Sciatic nerve (tissue), 2 donors: Measurements from ENCODE around the gene CUL9. TPM values are rescaled to one million over a fixed set of nuclear protein-coding genes. Genes with fewer than 3 reads are reported as not detected.
"Not testable (repeated sequence)": the region's sequence is repeated elsewhere in the genome, so short reads cannot be mapped to it uniquely, and the experiment has no call there.

Experiments used
- ATAC-seq: fragments of 200-7000 bp; cut with Tn5 transposase; one replicate; pipeline ENCODE4 v1.9.1; 2020; ENCODE audit warnings: mild to moderate bottlenecking, moderate library complexity
- DNase-seq: peaks from one replicate; pipeline ENCODE4 v3.0.0-alpha.2; 2020; ENCODE audit warnings: low spot score
- intact Hi-C: fragments of 100-400 bp; cut with DNase I; formaldehyde crosslinking; loops from one replicate; pipeline ENCODE4 v1.14.2; 2022
- total RNA-seq: library from RNA; stranded (reverse); fragmentation: NEBNext Ultra II Directional; extraction: Animal tissue kit (Norgen Biotek cat#: 25700); gene quantifications from one replicate; pipeline ENCODE4 v1.2.1, GENCODE V29; 2021
- donor health status: DM: no; HTN: no; CAD: no.
- donor health status: DM: no; HTN: no; CAD: no.

CUL9 gene
- 42.9 TPM for total RNA-seq

DNA sequence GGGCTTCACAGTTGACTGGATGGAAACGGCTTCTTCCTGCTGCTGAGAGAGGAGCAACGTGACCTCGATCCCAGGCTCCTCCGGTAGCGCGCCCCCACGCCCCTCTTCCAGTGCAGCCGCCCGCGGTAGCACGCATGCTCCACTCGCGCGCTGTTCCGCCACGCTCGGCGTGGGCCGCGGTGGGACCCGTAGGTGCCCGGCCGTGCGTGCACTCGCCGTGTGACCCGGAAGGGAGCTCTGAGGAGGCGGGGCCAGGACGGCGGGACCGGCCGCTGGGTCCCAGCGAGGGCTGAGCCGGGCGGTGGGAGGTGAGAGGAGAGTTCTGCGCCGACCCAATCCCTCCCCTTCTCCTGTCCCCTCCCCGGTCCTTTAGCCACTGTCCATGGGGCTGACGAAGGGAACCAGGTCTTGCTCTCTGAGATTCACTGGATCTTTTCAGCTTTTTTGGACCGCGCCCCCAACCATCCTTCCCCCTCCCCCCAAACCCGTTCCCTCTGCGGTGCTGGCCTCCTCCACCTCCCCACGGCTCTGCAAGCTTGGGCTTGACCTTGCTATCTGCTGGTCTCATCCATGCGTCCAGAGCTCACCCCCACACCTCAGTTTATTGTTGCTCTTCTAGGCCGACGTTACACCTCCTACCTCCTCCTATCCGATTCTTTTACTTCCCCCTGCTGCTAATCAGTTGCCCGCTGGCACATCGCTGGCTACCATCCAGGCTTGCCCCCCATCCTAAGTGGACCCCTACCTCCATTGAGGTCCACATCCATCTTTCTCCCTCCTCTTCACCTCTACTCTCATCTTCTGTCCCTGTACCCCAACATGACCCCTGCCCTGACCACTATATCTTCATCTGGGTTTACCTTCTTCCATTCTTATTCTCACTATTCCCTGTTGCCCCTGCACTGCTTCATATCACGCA is at the start of gene CUL9:
Gene CUL9, plus strand, starts transcription at position 255 of the 919 bp plus-strand sequence. CDS start 2,115 bp downstream, outside the sequence.
- intact Hi-C loops = no loop called here
- ATAC-seq (peak; percentile 97), DNase-seq (peak; percentile 92)

DNA sequence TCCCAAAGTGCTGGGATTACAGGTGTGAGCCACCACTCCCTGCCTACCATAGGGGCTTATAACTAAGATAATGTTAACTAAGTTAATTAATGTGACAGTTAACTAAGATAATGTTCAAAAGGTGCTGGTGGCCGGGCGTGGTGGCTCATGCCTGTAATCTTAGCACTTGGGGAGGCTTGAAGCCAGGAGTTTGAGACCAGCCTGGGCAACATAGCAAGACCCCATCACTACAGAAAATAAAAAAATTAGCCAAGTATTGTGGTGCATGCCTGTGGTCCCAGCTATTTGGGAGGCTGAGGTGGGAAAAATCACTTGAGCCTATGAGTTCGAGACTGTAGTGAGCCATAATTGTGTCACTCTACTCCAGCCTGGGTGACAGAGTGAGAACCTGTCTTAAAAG is 43.7 kb upstream of the CUL9 start:
- DNase-seq = no peak
- intact Hi-C loops = no loop called here
- ATAC-seq = no peak

DNA sequence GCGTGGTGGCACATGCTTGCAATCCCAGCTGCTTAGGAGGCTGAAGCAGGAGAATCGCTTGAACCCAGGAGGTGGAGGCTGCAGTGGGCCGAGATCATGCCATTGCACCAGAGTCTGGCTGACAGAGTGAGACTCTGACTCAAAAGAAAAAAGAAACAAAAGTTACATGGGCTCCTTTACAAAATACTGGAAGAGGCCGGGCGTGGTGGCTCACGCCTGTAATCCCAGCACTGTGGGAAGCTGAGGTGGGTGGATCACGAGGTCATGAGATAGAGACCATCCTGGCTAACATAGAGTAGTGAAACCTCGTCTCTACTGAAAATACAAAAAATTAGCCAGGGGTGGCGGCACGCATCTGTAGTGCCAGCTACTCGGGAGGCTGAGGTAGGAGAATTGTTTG is 42.0 kb upstream of the CUL9 start:
- DNase-seq, ATAC-seq: not testable (repeated sequence)
- intact Hi-C loops = loop anchor here (5.0 kb wide), 1 partner anchor 238 kb away; no protein-coding TSS in a partner anchor

DNA sequence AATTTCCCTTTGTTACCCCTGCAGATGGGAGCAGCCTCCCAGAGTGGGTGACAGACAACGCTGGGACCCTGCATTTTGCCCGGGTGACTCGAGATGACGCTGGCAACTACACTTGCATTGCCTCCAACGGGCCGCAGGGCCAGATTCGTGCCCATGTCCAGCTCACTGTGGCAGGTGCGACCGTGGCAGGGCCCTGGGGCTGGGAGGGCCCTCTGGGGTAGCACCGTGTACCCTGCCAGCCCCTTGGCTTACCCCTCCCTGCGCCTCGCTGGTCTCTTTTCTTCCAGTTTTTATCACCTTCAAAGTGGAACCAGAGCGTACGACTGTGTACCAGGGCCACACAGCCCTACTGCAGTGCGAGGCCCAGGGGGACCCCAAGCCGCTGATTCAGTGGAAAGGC is 40.4 kb upstream of the CUL9 start:
- DNase-seq (no peak), ATAC-seq (no peak)
- intact Hi-C loops = loop anchor here (5.0 kb wide), 1 partner anchor 239 kb away; no protein-coding TSS in a partner anchor

DNA sequence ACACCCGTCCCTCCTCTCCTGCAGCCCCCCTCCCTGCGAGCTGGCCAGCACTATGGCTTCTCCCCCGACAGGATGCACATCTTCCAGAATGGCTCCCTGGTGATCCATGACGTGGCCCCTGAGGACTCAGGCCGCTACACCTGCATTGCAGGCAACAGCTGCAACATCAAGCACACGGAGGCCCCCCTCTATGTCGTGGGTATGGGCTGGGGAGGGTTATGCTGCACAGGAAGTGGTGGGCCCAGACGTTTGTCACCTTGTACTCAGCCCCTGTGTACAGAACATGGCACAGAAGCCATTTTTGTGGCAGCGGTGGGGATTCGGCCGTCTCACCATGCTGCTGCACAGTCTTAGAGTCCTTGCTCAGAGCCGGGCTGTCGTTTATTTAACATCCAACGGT is 39.9 kb upstream of the CUL9 start:
- ATAC-seq (no peak), DNase-seq (no peak)
- intact Hi-C loops = loop anchor here (5.0 kb wide), 1 partner anchor 240 kb away; no protein-coding TSS in a partner anchor

DNA sequence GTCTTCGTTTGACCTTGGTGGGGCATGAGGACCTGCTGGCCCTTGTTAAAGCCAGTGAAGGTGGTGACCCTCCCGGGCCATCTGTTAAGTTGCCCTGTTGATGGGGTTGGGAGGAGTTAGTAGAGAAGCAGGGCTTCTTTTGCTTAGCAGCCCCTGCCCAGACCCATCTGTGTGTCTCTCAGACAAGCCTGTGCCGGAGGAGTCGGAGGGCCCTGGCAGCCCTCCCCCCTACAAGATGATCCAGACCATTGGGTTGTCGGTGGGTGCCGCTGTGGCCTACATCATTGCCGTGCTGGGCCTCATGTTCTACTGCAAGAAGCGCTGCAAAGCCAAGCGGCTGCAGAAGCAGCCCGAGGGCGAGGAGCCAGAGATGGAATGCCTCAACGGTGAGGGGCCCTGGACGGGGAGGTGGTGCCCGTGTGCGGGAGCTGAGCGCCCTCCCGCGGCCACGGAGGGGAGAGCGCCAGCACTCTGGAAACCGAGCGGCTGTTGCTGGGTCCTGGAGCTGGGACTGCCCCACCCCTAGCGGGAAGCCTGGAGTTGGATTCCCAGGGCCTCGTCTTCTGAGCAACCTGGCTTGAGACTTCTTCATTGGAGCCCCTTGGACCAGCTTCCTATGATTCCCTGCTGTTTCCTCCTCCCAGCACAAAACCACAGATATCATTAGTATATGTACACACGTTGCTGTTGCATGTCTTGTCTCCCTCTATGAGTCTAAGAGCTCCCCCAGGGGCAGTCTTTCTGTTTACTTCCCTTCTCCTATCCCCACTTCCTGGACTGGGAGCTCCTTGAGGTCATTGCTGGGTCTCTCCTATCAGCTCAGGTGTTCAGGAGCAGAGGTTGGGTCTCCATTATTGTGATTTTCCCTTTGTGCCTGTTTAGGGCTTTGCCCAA is 38.5 kb upstream of the CUL9 start:
- DNase-seq = peak; percentile 92
- ATAC-seq = peak; percentile 96
- intact Hi-C loops = loop anchor here (5.0 kb wide), 1 partner anchor 241 kb away; no protein-coding TSS in a partner anchor

DNA sequence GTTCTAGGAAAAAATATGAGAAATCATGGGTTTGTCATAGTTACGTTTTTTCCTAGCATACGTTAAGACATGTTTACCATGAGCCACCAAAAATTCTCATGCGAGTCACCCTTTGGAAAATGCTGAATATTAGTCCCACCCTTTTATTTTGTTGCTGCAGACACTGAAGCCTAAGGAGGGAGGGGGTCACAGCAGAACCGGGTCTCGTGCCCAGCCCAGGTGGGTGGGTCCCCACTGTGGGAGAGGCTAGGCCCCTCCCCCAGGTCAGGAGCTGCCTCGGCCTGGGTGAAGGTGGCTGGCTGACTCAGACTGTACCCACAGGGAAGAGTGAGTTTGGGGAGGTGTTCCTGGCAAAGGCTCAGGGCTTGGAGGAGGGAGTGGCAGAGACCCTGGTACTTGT is 37.1 kb upstream of the CUL9 start:
- intact Hi-C loops = loop anchor here (5.0 kb wide), 1 partner anchor 243 kb away; no protein-coding TSS in a partner anchor
- DNase-seq (no peak), ATAC-seq (no peak)

DNA sequence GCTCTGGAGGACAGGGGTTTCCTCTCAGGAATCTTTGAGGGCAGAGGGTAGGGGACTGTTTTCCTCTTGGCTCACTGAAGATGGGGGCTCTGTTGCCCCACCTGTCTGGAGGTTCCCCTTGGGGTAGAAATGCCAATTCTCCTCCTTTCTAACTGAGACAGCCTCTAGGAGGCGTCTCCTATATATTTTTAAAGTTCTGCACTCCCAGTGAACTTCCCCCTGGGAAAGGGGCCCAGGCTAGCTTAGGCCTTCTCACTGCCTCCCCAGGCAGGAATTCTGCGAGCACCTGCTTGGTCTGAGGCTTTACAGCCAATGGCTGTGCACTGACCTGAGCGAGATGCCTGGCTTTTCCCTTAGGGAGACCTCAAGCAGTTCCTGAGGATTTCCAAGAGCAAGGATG is 35.7 kb upstream of the CUL9 start:
- DNase-seq (no peak), ATAC-seq (no peak)
- intact Hi-C loops = no loop called here

DNA sequence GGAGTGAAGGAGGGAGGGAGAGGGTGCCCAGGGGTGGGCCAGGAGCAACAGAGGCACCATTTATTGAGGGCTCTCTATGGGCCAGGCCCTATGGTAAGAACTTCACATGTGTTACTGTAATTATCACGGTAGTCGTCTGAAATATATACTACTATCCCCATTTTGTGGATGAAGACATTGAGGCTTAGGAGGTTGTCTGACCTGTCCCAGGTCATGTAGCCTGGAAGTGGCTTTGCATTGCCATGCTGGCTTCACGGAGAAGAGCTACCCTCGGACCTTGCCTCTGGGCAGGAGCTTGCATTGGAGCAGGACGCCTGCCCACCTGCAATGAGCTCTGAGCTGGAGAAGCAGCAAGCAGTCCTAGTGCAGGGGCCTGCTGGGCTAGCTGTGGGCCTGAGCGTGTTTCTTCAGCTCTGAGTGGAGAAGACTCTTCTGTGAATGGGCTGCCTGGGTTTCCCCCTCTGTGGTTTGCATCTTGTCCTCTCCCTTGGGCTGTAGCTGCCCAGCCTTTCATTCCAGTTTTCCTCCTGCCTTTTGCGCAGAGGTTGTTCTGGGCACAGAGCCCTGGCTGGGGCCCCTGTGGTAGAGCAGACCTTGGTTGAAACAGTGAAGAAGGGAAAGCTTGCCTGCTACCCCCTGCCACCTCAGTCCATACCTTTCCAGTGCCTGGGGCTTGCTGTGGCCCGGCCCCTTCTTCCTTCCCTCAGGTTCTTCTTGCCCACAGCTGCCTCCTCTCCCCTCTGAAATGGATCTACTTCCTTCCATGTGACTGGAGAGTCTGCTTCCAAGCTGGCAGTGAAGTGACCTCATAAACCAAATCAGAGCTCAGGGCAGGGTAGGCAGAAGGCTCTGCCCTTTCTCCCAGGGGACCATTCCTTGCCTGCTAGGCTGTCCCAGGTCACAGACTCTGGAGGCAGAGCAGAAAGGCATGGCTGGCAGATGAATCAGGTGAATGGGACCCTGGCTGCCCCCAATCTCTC is 35.0 kb upstream of the CUL9 start:
- intact Hi-C loops = no loop called here
- DNase-seq = no peak
- ATAC-seq = no peak

DNA sequence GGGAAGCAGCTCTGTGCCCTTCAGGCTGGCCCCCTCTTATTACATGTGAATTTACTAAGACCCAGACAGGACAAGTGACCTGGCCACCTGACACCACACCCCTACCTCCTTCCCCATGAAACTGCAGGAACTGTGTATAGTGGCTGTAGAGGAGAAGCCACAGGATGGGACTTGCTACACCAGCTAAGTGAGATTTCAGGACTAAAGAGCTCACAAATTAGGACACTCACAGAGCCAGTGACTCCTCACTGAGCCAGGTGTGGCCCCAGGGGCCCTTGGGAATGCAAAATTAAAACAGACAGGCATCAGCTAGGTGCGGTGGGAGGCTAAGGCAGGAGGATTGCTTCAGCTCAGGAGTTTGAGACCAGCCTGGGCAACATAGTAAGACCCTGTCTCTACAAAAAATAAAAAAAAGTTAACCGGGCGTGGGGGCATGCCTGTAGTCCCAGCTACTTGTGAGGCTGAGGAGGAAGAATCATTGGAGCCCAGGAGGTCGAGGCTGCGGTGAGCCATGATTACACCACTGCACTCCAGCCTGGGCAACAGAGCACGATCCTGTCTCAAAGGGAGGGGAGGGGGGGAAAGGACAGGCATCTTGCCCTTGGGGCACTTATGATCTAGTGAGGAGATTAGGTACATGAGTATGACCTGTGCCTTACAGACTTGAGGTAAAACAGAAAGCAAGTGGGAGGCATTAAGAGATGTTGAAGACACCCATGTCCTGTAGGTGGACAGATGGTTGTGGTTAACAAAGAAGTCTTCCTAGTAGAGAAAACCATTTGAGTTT is 34.1 kb upstream of the CUL9 start:
- ATAC-seq (no peak), DNase-seq (no peak)
- intact Hi-C loops = no loop called here

DNA sequence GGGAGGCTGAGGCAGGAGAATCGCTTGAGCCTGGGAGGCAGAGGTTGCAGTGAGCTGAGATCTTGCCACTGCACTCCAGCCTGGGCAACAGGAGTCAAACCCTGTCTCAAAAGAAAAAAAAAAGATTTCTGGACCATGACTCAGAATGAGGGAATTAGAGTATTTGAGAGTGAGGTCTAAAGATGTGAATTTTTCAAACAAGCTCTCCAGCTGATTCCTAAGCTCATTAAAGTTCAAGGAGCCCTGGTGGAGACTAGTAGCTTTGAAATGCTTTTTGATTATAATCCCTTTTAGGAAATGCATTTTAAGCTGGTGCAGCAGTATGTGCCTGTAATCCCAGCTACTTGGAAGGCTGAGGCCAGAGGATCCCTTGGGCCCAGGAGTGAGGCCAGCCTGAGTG is 32.7 kb upstream of the CUL9 start:
- ATAC-seq (no peak), DNase-seq (no peak)
- intact Hi-C loops = no loop called here

DNA sequence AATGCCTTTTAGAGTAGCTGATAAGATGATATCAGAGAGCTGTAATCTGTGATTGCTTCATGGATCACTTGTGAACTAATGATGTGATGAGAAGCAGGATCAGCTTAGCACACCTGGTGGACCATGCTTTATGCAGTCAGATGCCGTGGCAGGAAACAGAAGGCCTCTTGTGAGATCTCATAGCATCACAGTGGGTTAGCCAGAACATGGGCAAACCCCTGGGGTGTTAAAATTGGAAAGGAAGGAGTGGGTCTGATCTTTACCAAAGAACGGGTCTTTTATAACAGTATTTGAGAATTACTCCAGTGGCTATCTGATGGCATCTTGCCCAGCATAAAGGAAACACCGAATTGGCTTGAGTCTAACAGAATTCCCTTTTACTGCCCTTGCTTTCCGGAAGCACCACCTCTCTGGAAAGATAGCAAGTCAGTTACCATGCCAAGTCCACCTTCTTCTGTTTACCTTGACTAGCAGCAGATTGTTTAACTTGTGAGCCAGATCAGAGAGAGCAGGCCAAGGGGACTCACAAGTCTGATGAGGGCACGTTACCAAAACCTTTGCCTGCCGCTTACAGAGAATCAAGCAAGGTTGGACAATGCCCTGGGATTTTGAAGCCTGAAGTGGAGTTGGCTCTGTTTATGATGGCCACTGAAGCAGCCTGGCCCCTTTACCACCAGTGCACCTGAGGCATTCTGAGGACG is 31.8 kb upstream of the CUL9 start:
- no peak for DNase-seq
- intact Hi-C loops = loop anchor here (5.0 kb wide), 1 partner anchor 243 kb away; no protein-coding TSS in a partner anchor
- peak; percentile 42 for ATAC-seq

DNA sequence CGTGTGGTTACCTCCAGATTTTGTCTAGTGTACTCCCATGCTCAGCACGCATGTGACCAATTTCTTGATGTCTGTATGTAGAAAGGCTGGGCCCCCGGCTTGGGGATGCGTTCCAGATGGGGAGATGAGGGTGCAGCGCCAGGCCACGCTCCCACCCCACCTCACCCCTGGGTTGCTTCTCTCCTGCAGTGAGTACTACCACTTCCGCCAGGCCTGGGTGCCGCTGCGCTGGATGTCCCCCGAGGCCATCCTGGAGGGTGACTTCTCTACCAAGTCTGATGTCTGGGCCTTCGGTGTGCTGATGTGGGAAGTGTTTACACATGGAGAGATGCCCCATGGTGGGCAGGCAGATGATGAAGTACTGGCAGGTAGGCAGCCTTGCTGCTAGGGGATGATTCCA is 22.4 kb upstream of the CUL9 start:
- ATAC-seq (no peak), DNase-seq (no peak)
- intact Hi-C loops = no loop called here

DNA sequence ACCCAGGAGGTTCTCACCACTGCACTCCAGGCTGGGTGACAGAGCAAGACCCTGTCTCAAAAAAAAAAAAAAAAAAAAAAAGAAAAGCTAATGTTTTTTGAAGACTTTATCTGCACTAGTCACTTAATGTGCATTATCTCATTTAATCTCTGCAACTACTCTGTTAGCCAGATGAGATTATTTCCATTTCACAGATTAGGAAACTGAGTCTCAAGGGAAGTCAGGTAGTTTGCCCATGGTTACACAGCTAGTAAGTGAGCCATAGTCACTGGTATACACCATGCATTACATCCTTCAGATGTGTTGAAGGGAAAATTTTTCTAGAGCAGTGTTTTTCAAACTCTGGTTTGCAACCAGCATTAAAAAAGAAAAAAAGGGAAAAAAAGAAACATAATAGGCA is 18.1 kb upstream of the CUL9 start:
- intact Hi-C loops = no loop called here
- ATAC-seq (no peak), DNase-seq (no peak)

DNA sequence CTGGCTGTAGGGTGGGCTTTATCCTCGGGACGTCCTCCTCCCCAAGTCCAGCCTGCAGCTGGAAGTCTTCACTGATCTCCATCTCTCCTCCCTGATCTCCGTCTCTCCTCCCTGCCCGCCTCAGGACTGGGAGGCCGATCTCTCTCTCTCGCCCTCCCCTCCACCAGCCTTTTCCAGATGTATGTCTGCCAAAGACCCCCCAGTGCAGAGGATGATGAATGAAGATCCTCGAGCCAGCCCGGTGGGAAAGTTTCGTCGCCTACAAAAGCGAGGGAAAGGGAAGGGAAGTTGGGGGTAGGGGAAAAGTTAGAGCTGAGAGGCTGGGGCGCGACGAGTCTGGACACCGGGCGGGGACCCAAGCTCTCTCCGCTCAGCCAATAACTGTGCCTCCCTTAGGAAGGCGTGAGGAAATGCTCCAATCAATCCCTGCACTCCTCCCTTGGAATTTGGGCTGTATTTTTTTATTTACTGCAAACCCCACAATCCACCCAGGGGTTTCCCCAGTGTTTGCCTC is 11.5 kb upstream of the CUL9 start:
- intact Hi-C loops = no loop called here
- peak; percentile 79 for ATAC-seq
- DNase-seq = peak; percentile 85

DNA sequence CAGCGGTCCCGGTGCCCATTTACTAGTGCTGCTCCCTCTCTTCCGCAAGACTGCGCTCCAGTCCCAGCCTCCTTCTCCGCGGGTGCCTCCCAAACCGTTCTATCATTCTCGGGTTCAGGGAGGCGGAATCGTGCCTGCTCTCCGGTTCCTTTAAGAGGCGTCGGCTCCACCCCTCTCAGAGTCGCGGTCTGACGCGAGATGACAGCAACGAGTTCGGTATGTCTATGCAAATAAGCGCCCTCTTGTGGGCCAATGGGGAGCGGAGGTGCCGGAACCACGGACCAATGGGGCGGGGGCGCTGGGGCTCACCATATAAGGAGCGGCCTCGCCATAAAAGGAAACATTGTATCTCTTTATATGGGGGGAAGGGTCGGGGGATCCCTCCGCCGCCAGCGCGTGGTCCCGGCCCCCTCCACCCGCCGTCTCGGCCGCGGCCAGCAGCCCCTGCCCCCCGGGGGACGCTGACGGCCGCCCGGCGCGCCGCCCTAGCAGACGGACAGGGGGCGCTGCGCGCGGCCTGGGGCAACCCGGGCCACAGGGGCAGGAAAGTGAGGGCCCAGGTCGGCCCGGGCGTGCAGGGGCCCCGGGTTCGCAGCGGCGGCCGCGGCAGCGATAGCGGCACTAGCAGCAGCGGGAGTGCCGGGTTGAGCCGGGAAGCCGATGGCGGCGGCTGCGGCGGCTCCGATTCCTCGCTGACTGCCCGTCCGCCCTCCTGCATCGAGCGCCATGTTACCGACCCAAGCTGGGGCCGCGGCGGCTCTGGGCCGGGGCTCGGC is 10.9 kb upstream of the CUL9 start, which contains the start of gene SRF:
Gene SRF, plus strand, starts transcription at position 339 of the 776 bp plus-strand sequence. Its CDS starts 388 bp downstream, at position 727.
- DNase-seq (peak; percentile 100), ATAC-seq (peak; percentile 86)
- intact Hi-C loops = no loop called here
